T-cell (primary cell): ENCODE data around the gene ADAMTSL4. TPM values are rescaled to one million over a fixed set of nuclear protein-coding genes. Genes with fewer than 3 reads are reported as not detected.

Source experiments
- ATAC-seq, 4 experiments: fragments of 200-7000 bp in 3 of 4; fragments of 150-1000 bp in 1 of 4; cut with Tn5 transposase; replicated peaks in 1 of 4; 1 replicate in 3 of 4; 2 replicates in 1 of 4; pipeline ENCODE4 v1.10.0; 2021; ENCODE audit warnings: moderate library complexity in 3 of 4, mild to moderate bottlenecking in 2 of 4, moderate number of reproducible peaks in 1 of 4
- CTCF ChIA-PET, 2 donors: fragments of 300-600 bp; sonication (Branson Sonifier 250); formaldehyde crosslinking; loops; one replicate each; lab custom pipeline; 2022; ENCODE audit warnings: antibody characterized with exemption in 2 of 2; lab: Charles Lee
- POLR2A ChIA-PET, 2 donors: fragments of 300-600 bp; sonication (Branson Sonifier 250); formaldehyde crosslinking; loops; one replicate each; lab custom pipeline; 2022; ENCODE audit warnings: antibody characterized with exemption in 2 of 2; lab: Charles Lee
- DNase-seq, 35 experiments: peaks; one replicate each; pipeline versions ENCODE4 v3.0.0 to v3.0.0-alpha.2; 2013 to 2023
- H3K27ac ChIP-seq: one replicate; pipeline ENCODE4 v1.5.1; 2013; ENCODE audit warnings: low read length
- H3K27me3 ChIP-seq, 2 experiments: replicated peaks in 1 of 2; 1 replicate in 1 of 2; 2 replicates in 1 of 2; pipeline versions ENCODE4 v1.6.1 to v1.7.0; 2013; ENCODE audit warnings: low read length in 1 of 2, mixed read lengths in 1 of 2; ENCODE audit not compliant: control insufficient read depth in 2 of 2, insufficient read depth in 2 of 2; ENCODE audit errors: extremely low read depth in 1 of 2
- H3K36me3 ChIP-seq, 2 donors: 1 replicate in 1 of 2; 2 replicates in 1 of 2; pipeline versions ENCODE4 v1.6.1 to v1.7.0; 2013; ENCODE audit warnings: low read length in 1 of 2; ENCODE audit not compliant: control insufficient read depth in 2 of 2, insufficient read depth in 1 of 2; ENCODE audit errors: extremely low read depth in 1 of 2
- H3K4me1 ChIP-seq, 2 experiments: 1 replicate in 1 of 2; 2 replicates in 1 of 2; pipeline versions ENCODE4 v1.6.1 to v1.7.0; 2013; ENCODE audit warnings: low read length in 2 of 2, mixed read lengths in 1 of 2; ENCODE audit not compliant: insufficient read depth in 2 of 2, control insufficient read depth in 1 of 2; ENCODE audit errors: extremely low read depth in 1 of 2
- H3K4me3 ChIP-seq, 2 donors: 1 replicate in 1 of 2; 2 replicates in 1 of 2; pipeline versions ENCODE4 v1.5.1 to v1.7.0; 2013; ENCODE audit warnings: mild to moderate bottlenecking in 2 of 2, low read length in 1 of 2, moderate library complexity in 1 of 2; ENCODE audit not compliant: control insufficient read depth in 1 of 2; ENCODE audit errors: extremely low read depth in 1 of 2
- H3K9me3 ChIP-seq: 2 replicates; pipeline ENCODE4 v1.7.0; 2013
- H3K27ac Mint-ChIP-seq, 2 donors: one replicate each; pipeline ENCODE4 v1.8.0; 2020 to 2021; ENCODE audit warnings: mild to moderate bottlenecking in 2 of 2, mixed read lengths in 2 of 2
- H3K27me3 Mint-ChIP-seq, 2 donors: one replicate each; pipeline ENCODE4 v1.8.0; 2021 to 2022; ENCODE audit warnings: mixed read lengths in 2 of 2
- H3K36me3 Mint-ChIP-seq: one replicate; pipeline ENCODE4 v1.8.0; 2021; ENCODE audit warnings: mixed read lengths
- H3K4me1 Mint-ChIP-seq, 3 donors: one replicate each; pipeline ENCODE4 v1.8.0; 2020 to 2022; ENCODE audit warnings: mixed read lengths in 3 of 3, mild to moderate bottlenecking in 1 of 3
- H3K4me3 Mint-ChIP-seq, 3 donors: one replicate each; pipeline ENCODE4 v1.8.0; 2020 to 2022; ENCODE audit warnings: mild to moderate bottlenecking in 3 of 3, mixed read lengths in 3 of 3, moderate library complexity in 3 of 3
- H3K9me3 Mint-ChIP-seq, 3 donors: one replicate each; pipeline ENCODE4 v1.8.0; 2020 to 2022; ENCODE audit warnings: mixed read lengths in 3 of 3
- WGBS: methylation state at CpG from one replicate; pipeline ENCODE4 v1.1.5; 2013; ENCODE audit warnings: missing lambda C conversion rate; ENCODE audit not compliant: insufficient coverage; 5-methylcytosine and 5-hydroxymethylcytosine counted together
- total RNA-seq, 35 experiments: library from RNA in 6 of 35; stranded (reverse) in 6 of 35; fragments of 120-200 nt in 1 of 35; gene quantifications; one replicate each; pipeline versions ENCODE4 v1.2.1 to v1.2.4 and lab custom pipeline; 2013 to 2026

Gene ADAMTSL4
- total RNA-seq, 5 donors from 2014 or later (not counting 1 experiment from before 2014, with no cell fraction given): 0.26 to 0.66 (median 0.49) TPM

DNA sequence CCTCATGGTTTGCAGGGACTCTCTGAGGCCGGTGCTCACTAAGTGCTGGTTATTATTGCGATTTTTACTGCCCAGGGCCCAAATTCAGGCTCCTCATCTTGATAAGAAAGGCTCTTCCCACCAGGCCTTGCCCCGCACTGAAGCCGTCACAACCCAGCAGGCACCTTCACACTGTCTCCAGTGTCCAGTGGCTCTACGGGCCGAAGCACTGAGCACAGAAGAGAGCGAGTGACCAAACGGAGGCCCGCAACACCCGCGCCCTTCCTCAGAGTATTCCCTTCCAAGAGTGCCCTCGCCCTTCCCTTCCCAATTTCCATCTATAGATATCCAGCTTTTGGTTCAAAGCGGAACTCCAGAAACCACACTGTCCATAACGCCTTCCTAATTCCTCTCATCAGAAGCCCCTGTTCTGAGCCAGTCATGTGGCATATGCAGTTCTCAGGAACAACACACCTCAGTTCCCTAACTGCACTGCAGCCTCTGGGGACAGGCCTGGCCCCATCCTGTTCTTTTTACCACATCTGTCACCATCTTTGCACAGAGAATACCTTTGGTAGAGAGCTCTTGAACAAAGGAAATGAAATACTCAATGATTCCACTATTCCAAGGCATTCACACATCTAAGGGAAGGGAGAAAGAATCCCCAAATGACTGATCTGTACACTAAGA lies 18.6 kb upstream of the ADAMTSL4 start:
- H3K36me3 Mint-ChIP-seq: no peaks in the 10 kb centered on the region
- Histone ChIP-seq H3K27me3 (peaks cover 0 to 7% of the 10 kb centered on the region in 2 experiments), H3K36me3 (no peaks in the 10 kb centered on the region), H3K27ac (no peak overlapping the region), H3K4me3 (no peak overlapping the region), H3K4me1 (no peaks in the 10 kb centered on the region), H3K9me3 (no peaks in the 10 kb centered on the region)
- no peak overlapping the region for H3K4me3 Mint-ChIP-seq
- no peak overlapping the region for H3K27ac Mint-ChIP-seq
- no peaks in the 10 kb centered on the region for H3K9me3 Mint-ChIP-seq
- ATAC-seq (no peak), DNase-seq (no peak)
- 98% methylated on average over 14 of the region's 14 CpGs for WGBS
- H3K4me1 Mint-ChIP-seq: peaks cover 0 to 6% (median 3%) of the 10 kb centered on the region in 3 donors
- H3K27me3 Mint-ChIP-seq: no peaks in the 10 kb centered on the region
- ChIA-PET CTCF (no interaction called here), POLR2A (interaction anchor here in 1 of 2 donors (0.6 kb wide), 1 partner anchor 86 kb away, joined by 3 read pairs; no protein-coding TSS in a partner anchor)

DNA sequence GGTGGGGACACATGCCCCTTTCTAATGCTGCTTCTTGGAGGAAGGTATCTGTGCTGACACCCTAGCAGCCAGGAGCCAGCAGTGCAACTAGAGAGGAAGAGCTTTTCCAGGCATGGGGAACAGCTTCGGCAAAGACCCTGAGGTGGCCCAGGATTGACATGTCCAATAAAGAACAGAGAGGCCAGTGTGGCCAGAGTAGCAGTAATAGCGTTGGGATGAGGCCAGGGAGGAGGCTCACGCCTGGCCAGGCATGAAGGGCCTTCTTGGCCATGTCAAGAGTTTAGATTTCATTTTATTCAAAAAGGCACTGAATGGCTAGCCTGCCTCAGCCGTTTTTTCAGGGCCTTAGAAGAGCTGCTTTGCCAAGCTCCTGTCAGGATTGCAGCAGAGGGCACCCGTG lies 16.3 kb upstream of the ADAMTSL4 start:
- H3K27ac ChIP-seq: no peak overlapping the region
- CTCF ChIA-PET: interaction anchor here (0.6 to 0.9 kb wide), 4 partner anchors 96 to 433 kb away, joined by 3 to 7 read pairs (median 3); no protein-coding TSS in a partner anchor
- POLR2A ChIA-PET: interaction anchor here in 1 of 2 donors (0.6 to 0.7 kb wide), 2 partner anchors 35 to 105 kb away, joined by 4 read pairs; no protein-coding TSS in a partner anchor
- no peaks in the 10 kb centered on the region for H3K4me1 ChIP-seq
- ATAC-seq: no peak
- no peak for DNase-seq
- no peak overlapping the region for H3K4me3 ChIP-seq
- H3K9me3 Mint-ChIP-seq: no peaks in the 10 kb centered on the region
- H3K4me1 Mint-ChIP-seq: peaks cover 0 to 6% (median 3%) of the 10 kb centered on the region in 3 donors
- no peaks in the 10 kb centered on the region for H3K27me3 Mint-ChIP-seq
- 50% methylated on average over 5 of the region's 5 CpGs for WGBS
- no peak overlapping the region for H3K27ac Mint-ChIP-seq
- no peaks in the 10 kb centered on the region for H3K9me3 ChIP-seq
- H3K4me3 Mint-ChIP-seq: no peak overlapping the region
- H3K36me3 ChIP-seq: no peaks in the 10 kb centered on the region
- no peaks in the 10 kb centered on the region for H3K36me3 Mint-ChIP-seq
- H3K27me3 ChIP-seq: peaks cover 0 to 8% of the 10 kb centered on the region in 2 experiments

DNA sequence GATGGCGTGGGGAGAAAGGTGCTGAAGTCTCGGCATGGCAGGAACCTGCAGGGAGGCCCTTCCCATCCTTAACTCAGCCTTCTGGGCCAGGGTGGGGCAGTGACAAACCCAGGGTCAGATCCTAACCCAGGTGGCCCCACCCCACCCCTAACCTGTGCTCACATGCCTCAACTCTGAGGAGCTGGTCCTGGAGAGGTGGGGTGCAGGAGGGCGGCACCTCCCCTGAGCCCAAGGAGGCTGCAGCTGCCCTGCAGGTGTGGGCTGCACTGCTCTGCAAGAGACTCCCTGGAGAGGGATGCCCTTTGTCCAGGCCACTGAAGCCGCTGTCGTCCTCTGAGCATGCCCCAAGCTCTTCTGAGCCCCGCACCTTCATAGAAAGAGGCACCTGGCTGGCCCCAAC lies 15.2 kb upstream of the ADAMTSL4 start:
- ChIA-PET POLR2A (no interaction called here), CTCF (interaction anchor here in 1 of 2 donors (0.7 kb wide), 1 partner anchor 373 kb away, joined by 5 read pairs; no protein-coding TSS in a partner anchor)
- H3K27ac Mint-ChIP-seq: no peak overlapping the region

DNA sequence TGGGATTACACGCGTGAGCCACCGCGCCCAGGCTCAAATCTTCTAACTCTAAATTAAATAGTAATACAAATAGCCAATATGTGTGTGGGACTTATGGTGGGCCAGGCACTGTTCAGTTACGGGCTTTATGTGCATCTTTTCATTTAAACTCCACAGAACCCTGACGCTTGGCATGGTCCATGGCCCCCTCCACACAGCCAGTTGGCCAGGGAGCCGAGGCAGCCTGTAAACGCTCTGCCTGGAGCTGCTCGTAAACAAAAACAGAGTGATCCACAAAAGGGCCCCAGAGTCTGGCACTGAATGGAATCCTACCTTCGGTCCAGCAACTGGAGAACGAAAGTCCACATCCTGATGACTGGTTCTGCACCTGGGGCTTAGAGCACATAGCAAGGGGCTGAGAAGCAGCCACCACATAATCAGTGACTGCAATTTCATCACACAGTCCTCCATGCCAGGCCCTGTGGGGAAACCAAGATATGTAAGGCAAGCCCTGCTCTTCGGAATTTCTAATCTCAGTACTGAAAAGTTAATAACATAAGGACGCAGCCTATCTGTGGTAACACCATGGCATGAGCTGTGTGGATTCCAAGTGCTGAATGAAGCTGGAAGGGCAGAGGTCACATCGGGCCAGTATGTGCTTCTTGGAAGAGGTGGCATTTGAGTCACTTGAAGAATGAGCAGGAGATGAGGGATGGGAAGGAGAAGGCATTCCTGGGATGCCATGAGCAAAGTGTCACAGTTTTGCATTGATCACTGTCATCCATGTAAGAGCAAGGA lies 13.5 kb upstream of the ADAMTSL4 start:
- peaks cover 0 to 13% of the 10 kb centered on the region in 2 experiments for H3K27me3 ChIP-seq
- no peaks in the 10 kb centered on the region for H3K9me3 Mint-ChIP-seq
- H3K27me3 Mint-ChIP-seq: no peaks in the 10 kb centered on the region
- CTCF ChIA-PET: interaction anchor here (0.5 to 0.6 kb wide), 2 partner anchors 53 to 82 kb away, joined by 3 read pairs; no protein-coding TSS in a partner anchor
- no peak overlapping the region for H3K27ac ChIP-seq
- H3K36me3 ChIP-seq: no peaks in the 10 kb centered on the region
- no peak overlapping the region for H3K27ac Mint-ChIP-seq
- H3K4me1 Mint-ChIP-seq: peaks cover 0 to 6% (median 3%) of the 10 kb centered on the region in 3 donors
- no peak overlapping the region for H3K4me3 Mint-ChIP-seq
- H3K4me1 ChIP-seq: no peaks in the 10 kb centered on the region
- H3K9me3 ChIP-seq: no peaks in the 10 kb centered on the region
- H3K4me3 ChIP-seq: no peak overlapping the region
- DNase-seq: no peak
- POLR2A ChIA-PET: interaction anchor here in 1 of 2 donors (0.5 kb wide), 1 partner anchor 84 kb away, joined by 6 read pairs; no protein-coding TSS in a partner anchor
- no peaks in the 10 kb centered on the region for H3K36me3 Mint-ChIP-seq
- WGBS: 80% methylated on average over 7 of the region's 14 CpGs
- ATAC-seq: no peak

More for the DNA sequence above, 15.2 kb upstream of the ADAMTSL4 start:
- Mint-ChIP-seq H3K27me3 (no peaks in the 10 kb centered on the region), H3K4me3 (no peak overlapping the region), H3K4me1 (peaks cover 0 to 6% (median 3%) of the 10 kb centered on the region in 3 donors), H3K36me3 (no peaks in the 10 kb centered on the region), H3K9me3 (no peaks in the 10 kb centered on the region)
- 88% methylated on average over 4 of the region's 6 CpGs for WGBS
- H3K36me3 ChIP-seq: no peaks in the 10 kb centered on the region
- H3K27ac ChIP-seq: no peak overlapping the region
- H3K4me1 ChIP-seq: no peaks in the 10 kb centered on the region
- H3K27me3 ChIP-seq: peaks cover 0 to 12% of the 10 kb centered on the region in 2 experiments
- no peak for DNase-seq
- no peaks in the 10 kb centered on the region for H3K9me3 ChIP-seq
- H3K4me3 ChIP-seq: no peak overlapping the region
- ATAC-seq: no peak

DNA sequence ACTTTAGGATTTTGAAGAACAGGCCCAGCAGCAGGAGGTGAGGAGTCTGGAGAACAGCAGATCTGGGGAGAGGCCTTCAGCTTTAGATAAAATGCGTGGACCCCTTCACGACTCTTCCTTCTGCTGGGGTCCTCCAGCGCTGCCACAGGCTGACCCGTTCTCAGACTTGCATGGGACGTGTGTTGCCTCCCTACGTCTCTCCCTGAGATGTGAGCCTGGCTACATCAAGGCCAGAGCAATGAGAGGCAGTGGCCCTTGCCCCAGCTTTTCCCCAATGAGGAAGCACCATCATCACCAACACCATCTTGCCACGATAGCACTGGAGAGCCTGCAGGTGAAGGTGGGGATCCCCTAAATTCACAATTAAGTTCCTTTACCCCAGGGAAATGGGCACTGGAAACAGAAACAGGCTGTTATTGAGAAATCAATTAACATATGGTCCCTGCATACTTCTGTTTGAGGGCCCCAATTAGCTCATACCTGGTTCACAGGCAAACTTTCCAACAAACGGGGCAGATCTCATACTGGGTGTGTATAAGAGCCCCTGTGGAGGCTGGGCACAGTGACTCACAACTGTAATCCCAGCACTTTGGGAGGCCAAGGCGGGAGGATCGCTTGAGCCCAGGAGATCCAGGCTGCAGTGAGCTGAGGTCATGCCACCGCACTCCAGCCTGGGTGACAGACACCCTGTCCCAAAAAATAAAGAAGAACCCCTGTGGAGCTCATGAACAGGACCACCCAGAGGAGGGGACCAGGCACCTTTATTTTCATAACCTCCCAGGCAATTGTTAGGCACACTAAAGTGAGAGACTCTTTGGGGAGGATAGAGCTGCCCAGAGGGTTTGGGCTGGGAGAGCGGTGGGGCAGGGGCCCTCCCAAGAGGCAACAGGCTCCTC lies 12.1 kb upstream of the ADAMTSL4 start:
- H3K4me1 ChIP-seq: no peaks in the 10 kb centered on the region
- POLR2A ChIA-PET: interaction anchor here in 1 of 2 donors (0.7 kb wide), 1 partner anchor 175 kb away, joined by 3 read pairs; no protein-coding TSS in a partner anchor
- no peak overlapping the region for H3K4me3 ChIP-seq
- H3K36me3 ChIP-seq: no peaks in the 10 kb centered on the region
- ATAC-seq: no peak
- H3K27ac Mint-ChIP-seq: no peak overlapping the region
- no peaks in the 10 kb centered on the region for H3K9me3 ChIP-seq
- H3K27me3 Mint-ChIP-seq: peaks cover 0 to under 1% of the 10 kb centered on the region in 2 donors
- peaks cover 0 to 6% (median 3%) of the 10 kb centered on the region in 3 donors for H3K4me1 Mint-ChIP-seq
- H3K27me3 ChIP-seq: peaks cover 0 to 13% of the 10 kb centered on the region in 2 experiments
- H3K9me3 Mint-ChIP-seq: no peaks in the 10 kb centered on the region
- H3K4me3 Mint-ChIP-seq: no peak overlapping the region
- WGBS: 85% methylated on average over 9 of the region's 12 CpGs
- no peaks in the 10 kb centered on the region for H3K36me3 Mint-ChIP-seq
- no peak for DNase-seq
- CTCF ChIA-PET: interaction anchor here in 1 of 2 donors (0.6 kb wide), 1 partner anchor 254 kb away, joined by 4 read pairs; no protein-coding TSS in a partner anchor
- no peak overlapping the region for H3K27ac ChIP-seq
